H1 (cell line): ENCODE data around the gene CACNA2D3. TPM values are rescaled to one million over a fixed set of nuclear protein-coding genes. Genes with fewer than 3 reads are reported as not detected.

Experiments
- CTCF ChIA-PET: fragments of 300-600 bp; sonication (Branson Sonifier 250); formaldehyde crosslinking; loops from one replicate; lab custom pipeline; 2021; ENCODE audit not compliant: partially characterized antibody; lab: Charles Lee
- POLR2A ChIA-PET: fragments of 300-600 bp; sonication (Branson Sonifier 250); formaldehyde crosslinking; loops from one replicate; lab custom pipeline; 2021; ENCODE audit warnings: inconsistent platforms; ENCODE audit not compliant: partially characterized antibody; lab: Charles Lee
- DNase-seq, 2 experiments: peaks; one replicate each; pipeline versions ENCODE4 v3.0.0 to v3.0.0-alpha.2; 2010 to 2022; ENCODE audit warnings: low spot score in 2 of 2, low read depth in 1 of 2, mixed read lengths in 1 of 2
- FAIRE-seq: peaks from 2 replicates; lab custom pipeline; 2011; peaks lifted over from hg19 to GRCh38; lab: Jason Lieb, UNC
- H2AFZ ChIP-seq: 2 replicates; pipeline ENCODE4 v1.8.1; 2012; ENCODE audit warnings: low read length, inconsistent platforms
- H2AK5ac ChIP-seq: 2 replicates; pipeline ENCODE4 v1.6.1; 2013; ENCODE audit warnings: low read depth, low read length
- H2BK120ac ChIP-seq: replicated peaks from 2 replicates; pipeline ENCODE3; 2013; ENCODE audit warnings: low read depth, low read length, inconsistent platforms
- H2BK12ac ChIP-seq: 2 replicates; pipeline ENCODE4 v1.6.1; 2013; ENCODE audit warnings: low read depth, low read length
- H2BK15ac ChIP-seq: 2 replicates; pipeline ENCODE4 v1.6.1; 2013; ENCODE audit warnings: low read length
- H2BK20ac ChIP-seq: 2 replicates; pipeline ENCODE4 v1.6.1; 2013; ENCODE audit warnings: low read length
- H2BK5ac ChIP-seq: 2 replicates; pipeline ENCODE4 v1.6.1; 2013; ENCODE audit warnings: low read depth, low read length
- H3K14ac ChIP-seq: 2 replicates; pipeline ENCODE4 v1.6.1; 2013; ENCODE audit warnings: inconsistent platforms; ENCODE audit not compliant: insufficient read length
- H3K18ac ChIP-seq: 2 replicates; pipeline ENCODE4 v1.6.1; 2013; ENCODE audit warnings: low read length; ENCODE audit errors: extremely low read depth
- H3K23ac ChIP-seq: 2 replicates; pipeline ENCODE4 v1.6.1; 2013; ENCODE audit warnings: inconsistent platforms; ENCODE audit not compliant: insufficient read length
- H3K23me2 ChIP-seq: 2 replicates; pipeline ENCODE4 v1.6.1; 2013; ENCODE audit warnings: low read depth, low read length
- H3K27ac ChIP-seq: 2 replicates; pipeline ENCODE4 v1.6.1; 2011; ENCODE audit warnings: low read depth, low read length, inconsistent platforms
- H3K27me3 ChIP-seq, 4 experiments: replicated peaks in 1 of 4; 1 replicate in 1 of 4; 2 replicates in 3 of 4; pipeline versions ENCODE4 v1.6.1 to v1.8.1; 2011 to 2013; ENCODE audit warnings: low read length in 3 of 4, mild to moderate bottlenecking in 3 of 4, inconsistent platforms in 2 of 4, mixed read lengths in 2 of 4, moderate library complexity in 1 of 4; ENCODE audit not compliant: control insufficient read depth in 3 of 4, insufficient read depth in 3 of 4; ENCODE audit errors: extremely low read depth in 1 of 4
- H3K36me3 ChIP-seq, 4 experiments: 2 replicates each; pipeline versions ENCODE4 v1.6.1 to v1.8.1; 2011 to 2013; ENCODE audit warnings: mild to moderate bottlenecking in 4 of 4, low read length in 3 of 4, moderate library complexity in 2 of 4, control low read depth in 1 of 4, inconsistent platforms in 1 of 4; ENCODE audit not compliant: insufficient read depth in 4 of 4, control insufficient read depth in 2 of 4
- H3K4ac ChIP-seq: replicated peaks from 2 replicates; pipeline ENCODE3; 2013; ENCODE audit warnings: low read length, low read depth, mixed read lengths, inconsistent platforms; ENCODE audit not compliant: insufficient read length
- H3K4me1 ChIP-seq, 4 experiments: replicated peaks in 1 of 4; 1 replicate in 1 of 4; 2 replicates in 3 of 4; pipeline versions ENCODE4 v1.6.1 to v1.8.1; 2011 to 2013; ENCODE audit warnings: low read length in 3 of 4, inconsistent platforms in 2 of 4, mixed read lengths in 1 of 4; ENCODE audit not compliant: insufficient read depth in 4 of 4, control insufficient read depth in 3 of 4
- H3K4me2 ChIP-seq, 2 experiments: 2 replicates each; pipeline versions ENCODE4 v1.6.1 to v1.8.1; 2011 to 2013; ENCODE audit warnings: low read depth in 2 of 2, low read length in 2 of 2, control low read depth in 1 of 2, inconsistent platforms in 1 of 2, mild to moderate bottlenecking in 1 of 2; ENCODE audit not compliant: insufficient read depth in 1 of 2
- H3K4me3 ChIP-seq, 4 experiments: fragments of 200-600, 300-600 bp in 1 of 4; sonication (generic), shearing (Covaris generic), sonication (Bioruptor Twin) in 1 of 4; 2 replicates each; pipeline versions ENCODE4 v1.5.1 to v1.8.1; 2011 to 2016; ENCODE audit warnings: low read length in 4 of 4, low read depth in 3 of 4, control low read depth in 2 of 4, inconsistent platforms in 2 of 4, mild to moderate bottlenecking in 2 of 4, mixed read lengths in 1 of 4, moderate library complexity in 1 of 4; ENCODE audit not compliant: insufficient read depth in 2 of 4; ENCODE audit errors: extremely low read depth in 1 of 4
- H3K56ac ChIP-seq: replicated peaks from 2 replicates; pipeline ENCODE3; 2013; ENCODE audit warnings: low read depth, mild to moderate bottlenecking, mixed read lengths, low read length, inconsistent platforms; ENCODE audit not compliant: insufficient read length
- H3K79me1 ChIP-seq: 2 replicates; pipeline ENCODE4 v1.6.1; 2013; ENCODE audit warnings: low read depth, low read length, control low read depth
- H3K79me2 ChIP-seq, 2 experiments: 2 replicates each; pipeline versions ENCODE4 v1.6.1 to v1.8.1; 2012 to 2013; ENCODE audit warnings: low read length in 2 of 2, mild to moderate bottlenecking in 2 of 2, inconsistent platforms in 1 of 2; ENCODE audit not compliant: insufficient read depth in 2 of 2, control insufficient read depth in 1 of 2
- H3K9ac ChIP-seq, 4 experiments: replicated peaks in 1 of 4; 1 replicate in 1 of 4; 2 replicates in 3 of 4; pipeline versions ENCODE4 v1.6.1 to v1.8.1; 2011 to 2013; ENCODE audit warnings: low read depth in 3 of 4, low read length in 3 of 4, control low read depth in 2 of 4, mild to moderate bottlenecking in 2 of 4, moderate library complexity in 2 of 4, inconsistent platforms in 1 of 4; ENCODE audit errors: extremely low read depth in 1 of 4
- H3K9me3 ChIP-seq, 2 experiments: 2 replicates each; pipeline versions ENCODE4 v1.6.1 to v1.8.1; 2012 to 2013; ENCODE audit warnings: mild to moderate bottlenecking in 2 of 2, moderate library complexity in 2 of 2, control low read depth in 1 of 2, inconsistent platforms in 1 of 2, low read depth in 1 of 2, low read length in 1 of 2, mixed read lengths in 1 of 2; ENCODE audit not compliant: insufficient read depth in 2 of 2
- H4K20me1 ChIP-seq, 2 experiments: replicated peaks in 1 of 2; 2 replicates each; pipeline versions ENCODE3 to v1.8.1; 2011 to 2013; ENCODE audit warnings: inconsistent platforms in 2 of 2, low read length in 2 of 2, mild to moderate bottlenecking in 1 of 2; ENCODE audit not compliant: insufficient read depth in 2 of 2, control insufficient read depth in 1 of 2
- H4K5ac ChIP-seq: 2 replicates; pipeline ENCODE4 v1.6.1; 2013; ENCODE audit warnings: low read length, low read depth, mixed read lengths, inconsistent platforms; ENCODE audit not compliant: insufficient read length
- H4K8ac ChIP-seq: 2 replicates; pipeline ENCODE4 v1.8.0; 2013; ENCODE audit warnings: mild to moderate bottlenecking, moderate library complexity, low read length, inconsistent platforms; ENCODE audit not compliant: insufficient read depth; ENCODE audit errors: extremely low read depth
- H4K91ac ChIP-seq: replicated peaks from 2 replicates; pipeline ENCODE3; 2013; ENCODE audit warnings: low read length, mixed read lengths, inconsistent platforms; ENCODE audit not compliant: insufficient read length
- ASH2L ChIP-seq: fragments of 200-600, 300-600 bp; sonication (generic); IDR thresholded peaks from one replicate; pipeline ENCODE4 v1.7.1; 2017; ENCODE audit warnings: low read length
- ATF2 ChIP-seq: IDR thresholded peaks from 2 replicates; pipeline ENCODE4 v1.6.1; 2012; ENCODE audit warnings: low read length, inconsistent platforms
- CTBP2 ChIP-seq: IDR thresholded peaks from 2 replicates; pipeline ENCODE4 v1.7.0; 2011; ENCODE audit warnings: borderline replicate concordance, mild to moderate bottlenecking, moderate library complexity, mixed read lengths, low read length; ENCODE audit not compliant: insufficient read depth, insufficient read length
- GABPA ChIP-seq: IDR thresholded peaks from 2 replicates; pipeline ENCODE4 v1.6.1; 2011; ENCODE audit warnings: mild to moderate bottlenecking, low read length, moderate library complexity, borderline replicate concordance; ENCODE audit not compliant: insufficient read depth
- HDAC2 ChIP-seq, 2 experiments: fragments of 300-600 bp in 1 of 2; sonication (generic) in 1 of 2; IDR thresholded peaks; 2 replicates each; pipeline ENCODE4 v1.6.1; 2011 to 2012; ENCODE audit warnings: low read depth in 2 of 2, low read length in 2 of 2, mild to moderate bottlenecking in 2 of 2, moderate library complexity in 2 of 2, borderline replicate concordance in 1 of 2, inconsistent platforms in 1 of 2
- KDM4A ChIP-seq: IDR thresholded peaks from one replicate; pipeline ENCODE4 v1.7.1; 2012; ENCODE audit warnings: low read depth, mild to moderate bottlenecking, moderate library complexity, low read length, inconsistent platforms; ENCODE audit not compliant: severe bottlenecking
- RFX5 ChIP-seq: IDR thresholded peaks from 2 replicates; pipeline ENCODE4 v1.6.1; 2011; ENCODE audit warnings: low read depth, low read length, improper control_type of control experiment, borderline replicate concordance
- SIRT6 ChIP-seq: IDR thresholded peaks from one replicate; pipeline ENCODE4 v1.7.1; 2012; ENCODE audit warnings: low read length, inconsistent platforms
- WGBS, 2 experiments: shearing (Covaris generic) in 1 of 2; methylation state at CpG; one replicate each; pipeline versions ENCODE4 v1.1.6 to v1.1.7; 2013 to 2015; ENCODE audit warnings: low lambda C conversion rate in 2 of 2, mixed read lengths in 2 of 2, inconsistent platforms in 1 of 2, low coverage in 1 of 2, missing lambda C conversion rate in 1 of 2; ENCODE audit not compliant: insufficient replicate concordance in 2 of 2, insufficient coverage in 1 of 2, insufficient read length in 1 of 2; ENCODE audit errors: extremely low coverage in 1 of 2, missing lambda C conversion rate in 1 of 2; 5-methylcytosine and 5-hydroxymethylcytosine counted together
- polyA plus RNA-seq, 7 experiments: library from polyadenylated mRNA; depleted of rRNA in 3 of 7; stranded (reverse) in 5 of 7; unstranded in 2 of 7; fragments of >200 nt in 5 of 7; fragments of 200-250 nt in 2 of 7; gene quantifications; 1 replicate in 5 of 7; 2 replicates in 1 of 7; 4 replicates in 1 of 7; pipeline versions ENCODE4 v1.2.1 to v1.2.3, GENCODE V29; 2011 to 2013; ENCODE audit warnings: missing spikeins in 2 of 7, mixed read lengths in 2 of 7
- total RNA-seq: library from RNA; stranded (reverse); fragmentation: NEBNext Ultra II Directional; extraction: Animal tissue kit (Norgen Biotek cat#: 25700); gene quantifications from 2 replicates; pipeline ENCODE4 v1.2.1, GENCODE V29; 2021

The CACNA2D3 gene
- total and polyA plus RNA-seq, 2 of the 8 experiments (the other 6 are each of a cell fraction or from before 2014, with no cell fraction given) = 1.5 to 1.8 TPM

GRCh38 chr3:54772051-54772450 is 649.7 kb downstream of the CACNA2D3 start:
- no peaks in the 10 kb centered on the region for H3K9me3 ChIP-seq
- 82% methylated on average over 2 of the region's 2 CpGs; no CpG with 5 or more reads in 1 of the 2 experiments for WGBS, 2 experiments
- H2AK5ac ChIP-seq = no peak overlapping the region
- POLR2A ChIA-PET = interaction anchor here (0.9 to 1.4 kb wide), 4 partner anchors 11 to 143 kb away, joined by 3 to 4 read pairs (median 4); no protein-coding TSS in a partner anchor
- DNase-seq = no peak
- TF ChIP-seq HDAC2 (IDR thresholded peaks at IDR 0.05; ENCODE audit: borderline replicate concordance in 1 of 2, low read depth in 2 of 2, low read length in 2 of 2) = no peak
- no peak for TF ChIP-seq KDM4A
- TF ChIP-seq GABPA = no peak
- TF ChIP-seq SIRT6 = no peak
- TF ChIP-seq CTBP2 = no peak
- no peak for TF ChIP-seq ATF2
- no peak for TF ChIP-seq ASH2L
- TF ChIP-seq RFX5 = no peak
- no peak overlapping the region for H4K91ac ChIP-seq
- H3K14ac ChIP-seq = no peak overlapping the region
- H3K79me2 ChIP-seq = no peaks in the 10 kb centered on the region
- H2BK5ac ChIP-seq = no peak overlapping the region
- no peak overlapping the region for H2BK20ac ChIP-seq
- no peak overlapping the region for H2BK12ac ChIP-seq
- CTCF ChIA-PET = interaction anchor here (1.0 to 1.4 kb wide), 4 partner anchors 8 to 234 kb away, joined by 3 to 6 read pairs (median 5); no protein-coding TSS in a partner anchor
- no peak for FAIRE-seq
- H2BK120ac ChIP-seq = no peak overlapping the region
- H3K23ac ChIP-seq = no peak overlapping the region
- H3K23me2 ChIP-seq = no peaks in the 10 kb centered on the region
- no peaks in the 10 kb centered on the region for H3K36me3 ChIP-seq
- H3K56ac ChIP-seq = no peak overlapping the region
- H4K8ac ChIP-seq = no peak overlapping the region
- H3K27ac ChIP-seq = no peak overlapping the region
- H2BK15ac ChIP-seq = no peak overlapping the region
- no peak overlapping the region for H4K5ac ChIP-seq
- H3K9ac ChIP-seq = no peak overlapping the region
- H3K4me3 ChIP-seq = no peak overlapping the region
- H3K4me1 ChIP-seq = peaks cover 0 to 7% (median 5%) of the 10 kb centered on the region in 4 experiments; a peak in 3 of 7 replicates
- H4K20me1 ChIP-seq = no peaks in the 10 kb centered on the region
- H3K18ac ChIP-seq = no peak overlapping the region
- H3K79me1 ChIP-seq = no peaks in the 10 kb centered on the region
- H3K27me3 ChIP-seq = no peaks in the 10 kb centered on the region
- H3K4me2 ChIP-seq = no peak overlapping the region
- H2AFZ ChIP-seq = no peak overlapping the region
- no peak overlapping the region for H3K4ac ChIP-seq
